Suppressor macrophage treated with lipopolysaccharide for 1 hour (primary cell): ENCODE results near the gene NFKB1.

ENCODE experiments used
- DNase-seq, 3 donors: peaks; one replicate each; pipeline ENCODE4 v3.0.0-alpha.2; 2020 to 2022

The NFKB1 gene

GRCh38 chr4:102531462-102531861 lies 30.3 kb downstream of the NFKB1 start:
- DNase-seq, result no peak

GRCh38 chr4:102533348-102533747 lies 32.2 kb downstream of the NFKB1 start:
- no peak for DNase-seq

GRCh38 chr4:102533904-102534303 lies 32.7 kb downstream of the NFKB1 start:
- no peak for DNase-seq

- no peak for DNase-seq
Measured at GRCh38 chr4:102534845-102535244, 33.7 kb downstream of the NFKB1 start.

GRCh38 chr4:102535398-102536082 lies 34.4 kb downstream of the NFKB1 start:
- peak in 2 of 3 donors; percentile 60 to 61 for DNase-seq

GRCh38 chr4:102536768-102537167 lies 35.6 kb downstream of the NFKB1 start:
- no peak for DNase-seq

GRCh38 chr4:102537269-102537668 lies 36.1 kb downstream of the NFKB1 start:
- no peak for DNase-seq

- DNase-seq, result no peak
Measured at GRCh38 chr4:102541697-102542096, 40.5 kb downstream of the NFKB1 start.

GRCh38 chr4:102543030-102543928 lies 42.1 kb downstream of the NFKB1 start:
- DNase-seq, result peak in 1 of 3 donors; percentile 38

GRCh38 chr4:102546635-102547034 lies 45.5 kb downstream of the NFKB1 start:
- DNase-seq, result no peak

GRCh38 chr4:102547973-102548372 lies 46.8 kb downstream of the NFKB1 start:
- DNase-seq, result no peak

GRCh38 chr4:102551958-102552565 lies 50.9 kb downstream of the NFKB1 start:
- DNase-seq, result no peak

- peak; percentile 59 to 90 (median 79) for DNase-seq
Measured at GRCh38 chr4:102552781-102553180, 51.6 kb downstream of the NFKB1 start.

- DNase-seq, result no peak
Measured at GRCh38 chr4:102553982-102554381, 52.8 kb downstream of the NFKB1 start.

- DNase-seq, result no peak
Measured at GRCh38 chr4:102554482-102554881, 53.3 kb downstream of the NFKB1 start.

GRCh38 chr4:102554992-102555391 lies 53.8 kb downstream of the NFKB1 start:
- DNase-seq, result no peak

GRCh38 chr4:102557636-102558035 lies 56.5 kb downstream of the NFKB1 start:
- DNase-seq, result no peak

- DNase-seq, result peak in 2 of 3 donors; percentile 47 to 77
Measured at GRCh38 chr4:102560115-102560514, 59.0 kb downstream of the NFKB1 start.

GRCh38 chr4:102560571-102561341 lies 59.6 kb downstream of the NFKB1 start:
- DNase-seq, result no peak

- DNase-seq, result peak; percentile 52 to 85 (median 79)
Measured at GRCh38 chr4:102563000-102563399, 61.8 kb downstream of the NFKB1 start.

GRCh38 chr4:102564399-102565059 lies 63.4 kb downstream of the NFKB1 start:
- DNase-seq, result peak; percentile 93 to 99 (median 97)

- peak; percentile 47 to 64 (median 59) for DNase-seq
Measured at GRCh38 chr4:102565696-102566095, 64.5 kb downstream of the NFKB1 start.
